GM23248 (cell line): Measurements from ENCODE around the gene RFX2.

Experiments
- EZH2 ChIP-seq: fragments of 200-600 bp; sonication (generic); IDR thresholded peaks from 2 replicates; pipeline ENCODE4 v1.6.1; 2018; ENCODE audit warnings: antibody characterized with exemption, mild to moderate bottlenecking; ENCODE audit not compliant: insufficient read depth, poor library complexity, severe bottlenecking
- EZH2phosphoT487 ChIP-seq: fragments of 200-600 bp; sonication (generic); IDR thresholded peaks from 2 replicates; pipeline ENCODE4 v1.6.1; 2018; ENCODE audit warnings: antibody characterized with exemption, moderate library complexity, mild to moderate bottlenecking, low read depth; ENCODE audit not compliant: insufficient read depth

GRCh38 chr19:6015841-6016545, 94.3 kb downstream of the RFX2 start:
- no peak for TF ChIP-seq EZH2
- no peak for TF ChIP-seq EZH2phosphoT487
